NCI-H748 (cell line): ENCODE data around the gene CNGA3.

ENCODE experiments used
- DNase-seq: peaks from one replicate; lab custom pipeline; 2025; ENCODE audit not compliant: unreplicated experiment; lab: John Stamatoyannopoulos, UW

Gene CNGA3

GRCh38 chr2:98438190-98439133, 92.2 kb downstream of the CNGA3 start:
- DNase-seq: no peak

- no peak for DNase-seq
Observed at GRCh38 chr2:98441706-98442450, 95.6 kb downstream of the CNGA3 start.

DNA sequence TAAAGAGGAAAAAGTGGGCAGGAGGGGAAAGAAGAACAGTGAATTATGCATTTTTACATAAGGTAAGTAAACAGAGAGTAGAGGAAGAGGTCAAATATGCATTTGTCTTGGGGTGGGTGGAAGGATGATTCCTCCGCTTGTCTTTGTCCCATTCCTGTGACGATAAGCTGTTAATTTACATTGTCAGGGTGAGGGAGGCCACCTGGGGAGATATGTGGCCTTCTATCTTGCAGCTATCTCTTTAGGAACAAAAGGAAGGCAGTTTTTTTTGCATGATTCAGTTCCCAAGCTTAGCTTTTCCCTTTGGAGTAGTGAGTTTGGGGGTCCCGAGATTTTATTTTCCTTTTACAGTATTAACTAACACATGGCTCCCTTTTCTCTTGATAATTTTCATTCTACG, 96.2 kb downstream of the CNGA3 start:
- DNase-seq: no peak

DNA sequence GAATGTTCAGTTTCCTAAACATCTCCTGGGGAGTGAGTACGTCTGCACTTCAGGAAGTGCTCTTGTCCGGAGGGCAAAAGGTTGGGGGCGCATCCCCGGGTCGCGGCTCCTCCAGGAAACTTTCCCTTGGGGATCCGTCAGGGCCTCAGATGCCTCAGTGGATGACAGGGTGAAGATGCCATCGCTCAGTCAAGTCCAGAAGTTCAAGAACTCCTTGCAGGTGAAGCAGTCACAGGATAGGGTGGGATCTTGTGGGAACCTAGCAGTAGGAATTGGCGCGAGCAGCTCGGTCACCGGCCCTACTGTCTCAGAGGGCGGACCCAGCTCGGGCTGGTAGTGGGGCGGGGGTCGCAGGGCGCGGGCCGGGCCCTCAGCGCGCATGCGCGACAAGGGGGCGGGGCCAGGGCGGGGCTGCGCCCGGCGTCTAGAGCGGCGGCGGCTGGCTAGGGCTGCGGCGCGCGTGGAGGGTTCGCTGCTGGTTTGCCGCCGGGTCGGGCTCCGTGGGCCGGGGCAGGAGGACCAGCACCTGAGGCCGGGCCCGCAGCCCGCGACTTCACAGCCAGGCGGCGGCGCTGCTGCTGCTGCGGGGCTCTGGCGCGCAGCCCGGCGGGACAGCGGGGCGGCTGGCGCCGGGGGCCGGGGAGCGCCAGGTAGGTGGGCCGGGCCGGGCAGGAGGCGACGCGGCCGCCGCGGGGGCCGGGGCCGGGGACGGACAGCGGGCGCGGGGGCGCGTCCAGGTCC, 98.3 kb downstream of the CNGA3 start, which contains the start of gene INPP4A:
Gene INPP4A, plus strand, starts transcription at position 423 of the 741 bp plus-strand sequence. CDS start 75,191 bp downstream, outside the sequence.
- DNase-seq: peak; percentile 71

DNA sequence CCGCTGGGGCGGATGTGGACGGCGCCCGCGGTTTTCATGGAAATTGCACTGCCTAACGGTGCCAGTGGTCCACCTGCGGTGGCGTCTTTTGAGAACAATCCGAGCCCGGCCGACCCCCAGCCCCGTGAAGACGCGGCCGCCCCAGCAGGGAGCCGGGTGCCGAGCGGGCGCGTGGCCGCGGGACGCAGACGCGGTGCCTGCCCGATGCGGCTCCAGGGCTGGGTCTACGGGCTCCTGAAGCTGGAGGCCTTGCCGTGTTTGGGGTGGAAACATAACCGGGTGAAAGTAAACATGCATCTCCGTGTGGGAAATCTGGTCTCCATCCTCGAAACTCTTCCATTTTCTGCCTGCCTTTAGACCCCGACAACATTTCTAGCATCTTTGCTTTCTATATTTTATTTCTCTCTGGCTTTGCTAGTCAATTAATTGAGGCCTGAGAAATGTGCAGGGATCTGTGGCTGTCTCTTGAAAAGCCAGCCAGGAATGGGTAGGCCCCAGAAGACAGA, 99.0 kb downstream of the CNGA3 start:
- peak; percentile 50 for DNase-seq

DNA sequence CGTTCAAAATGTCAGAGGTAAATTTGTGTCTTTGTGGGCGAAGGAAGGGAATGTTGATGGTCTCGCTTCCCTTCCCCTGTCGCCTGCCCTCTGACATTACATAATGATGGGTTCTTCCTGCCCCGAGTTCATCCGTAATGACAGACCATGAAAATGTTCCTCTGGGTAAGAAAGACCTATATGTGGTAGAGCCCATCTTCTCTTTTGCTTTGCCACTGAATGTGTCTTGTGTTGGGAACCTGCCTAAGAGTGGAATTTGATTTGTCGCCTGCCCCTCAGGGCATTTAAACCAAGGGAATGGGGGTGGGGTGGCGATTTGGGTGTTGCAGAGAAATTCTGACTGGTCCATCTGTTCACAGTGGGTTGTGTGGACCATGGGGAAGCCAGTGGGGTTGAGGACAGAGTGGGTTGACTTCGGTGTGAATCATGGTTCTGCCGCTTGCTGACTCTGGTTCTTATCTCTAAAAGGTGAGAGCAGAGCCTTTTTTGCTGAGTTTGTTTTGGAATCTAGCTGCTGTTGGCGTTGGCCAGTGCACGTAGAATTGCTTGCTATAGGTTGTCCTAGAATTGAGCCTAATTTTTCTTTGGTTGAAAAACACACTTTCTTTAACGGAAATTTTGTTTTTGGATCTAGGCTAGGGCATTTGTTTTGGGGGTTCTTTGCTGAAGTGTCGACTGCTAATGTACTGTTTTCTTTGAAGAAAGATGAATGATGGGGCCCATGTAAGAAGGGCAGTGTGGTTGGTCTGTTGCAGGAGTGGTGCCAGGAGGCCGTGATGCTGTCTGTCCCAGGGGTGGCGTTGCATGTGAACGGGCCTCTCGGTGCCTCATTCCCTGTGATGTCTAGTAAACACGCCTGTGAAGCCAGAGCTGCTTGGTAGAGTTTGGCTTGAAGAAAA, 99.7 kb downstream of the CNGA3 start:
- DNase-seq: peak; percentile 10

DNA sequence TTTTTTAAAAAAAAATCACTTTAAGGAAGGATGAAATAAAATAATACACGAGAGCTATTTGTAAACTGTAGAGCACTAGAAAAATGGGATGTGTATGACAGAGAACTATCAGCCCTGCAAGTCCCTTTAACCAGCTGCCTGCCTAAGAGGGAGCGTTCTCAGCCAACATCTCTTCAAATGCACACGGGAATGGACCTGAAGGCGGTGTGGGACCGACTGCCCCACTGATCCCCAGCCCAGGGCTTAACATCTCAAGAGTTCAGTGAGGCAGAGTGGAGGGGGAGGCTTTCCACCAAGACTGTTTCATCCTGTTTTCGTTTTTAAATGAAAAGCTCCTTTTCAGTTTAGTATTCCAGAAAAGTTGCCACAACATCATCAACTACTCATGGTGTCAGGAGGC, 100.6 kb downstream of the CNGA3 start:
- DNase-seq: no peak
